ENCODE measurements around the gene GNG2. TPM values are rescaled to one million over a fixed set of nuclear protein-coding genes. Genes with fewer than 3 reads are reported as not detected.

The GNG2 gene
- total RNA-seq, 1 experiment from 2014 or later, result 0.23 TPM

- Histone ChIP-seq H3K9me3 (ENCODE audit: control insufficient read depth, insufficient read depth, low read depth, low read length) (no peaks in the 10 kb centered on the region), H3K4me1 (ENCODE audit: control insufficient read depth, insufficient read depth, low read length) (no peaks in the 10 kb centered on the region), H3K27ac (ENCODE audit: low read length) (no peak overlapping the region), H3K27me3 (ENCODE audit: control insufficient read depth, insufficient read depth, low read length) (no peaks in the 10 kb centered on the region), H3K36me3 (ENCODE audit: control insufficient read depth, insufficient read depth, low read length) (peaks cover 53% of the 10 kb centered on the region), H3K4me3 (ENCODE audit: low read depth in 2 of 2, low read length in 2 of 2) (no peak overlapping the region)
- TF ChIP-seq SIN3A (IDR thresholded peaks at IDR 0.05; ENCODE audit: borderline replicate concordance, insufficient read depth, low read depth, low read length) (no peak), REST (IDR thresholded peaks at IDR 0.05; ENCODE audit: insufficient read depth in 1 of 2, low read depth in 2 of 2, low read length in 1 of 2) (no peak), CTCF (IDR thresholded peaks at IDR 0.05) (no peak), TCF7L2 (IDR thresholded peaks at IDR 0.05; ENCODE audit: low read depth, low read length) (no peak), POLR2AphosphoS5 (IDR thresholded peaks at IDR 0.05; ENCODE audit: low read depth, low read length) (no peak)
- BruUV-seq (replicated peaks), result no TSS peak
- in situ Hi-C loops (cut with HindIII; ENCODE audit: low pct_unique_long_range_greater_than_20kb, low sequenced_read_pairs), result no loop called here
- ATAC-seq (no peak), DNase-seq (ENCODE audit: low read depth, low spot score) (no peak)
- ChIA-PET CTCF (no interaction called here), POLR2A (no interaction called here)
- intact Hi-C loops (cut with micrococcal nuclease; ENCODE audit: unreplicated experiment), result no loop called here
These were observed 142.1 kb downstream of the GNG2 start for GRCh38 chr14:52002542-52002941.

- H3K27me3 ChIP-seq (ENCODE audit: control insufficient read depth, insufficient read depth, low read length), result no peaks in the 10 kb centered on the region
- no peak for TF ChIP-seq POLR2AphosphoS5 (IDR thresholded peaks at IDR 0.05; ENCODE audit: low read depth, low read length)
- no peak for TF ChIP-seq CTCF (IDR thresholded peaks at IDR 0.05)
- TF ChIP-seq SIN3A (IDR thresholded peaks at IDR 0.05; ENCODE audit: borderline replicate concordance, insufficient read depth, low read depth, low read length), result no peak
- no peak for TF ChIP-seq REST (IDR thresholded peaks at IDR 0.05; ENCODE audit: insufficient read depth in 1 of 2, low read depth in 2 of 2, low read length in 1 of 2)
- TF ChIP-seq TCF7L2 (IDR thresholded peaks at IDR 0.05; ENCODE audit: low read depth, low read length), result no peak
- POLR2A ChIA-PET, result no interaction called here
- in situ Hi-C loops (cut with HindIII; ENCODE audit: low pct_unique_long_range_greater_than_20kb, low sequenced_read_pairs) (no loop called here), intact Hi-C loops (cut with micrococcal nuclease; ENCODE audit: unreplicated experiment) (no loop called here)
- DNase-seq (ENCODE audit: low read depth, low spot score) (no peak), ATAC-seq (no peak)
- H3K36me3 ChIP-seq (ENCODE audit: control insufficient read depth, insufficient read depth, low read length), result peaks cover 48% of the 10 kb centered on the region
- no peaks in the 10 kb centered on the region for H3K9me3 ChIP-seq (ENCODE audit: control insufficient read depth, insufficient read depth, low read depth, low read length)
- CTCF ChIA-PET, result no interaction called here
- H3K27ac ChIP-seq (ENCODE audit: low read length), result no peak overlapping the region
- no peaks in the 10 kb centered on the region for H3K4me1 ChIP-seq (ENCODE audit: control insufficient read depth, insufficient read depth, low read length)
- no TSS peak for BruUV-seq (replicated peaks)
- H3K4me3 ChIP-seq (ENCODE audit: low read depth in 2 of 2, low read length in 2 of 2), result no peak overlapping the region
These were observed 142.9 kb downstream of the GNG2 start for GRCh38 chr14:52003324-52003723.

Data from Panc1 (cell line).